NOMO-1 treated with dmso at 0.1 percent for 144 hours (cell line): Measurements from ENCODE around the gene DHRS12.

Source experiments
- DNase-seq: peaks from one replicate; lab custom pipeline; 2025; ENCODE audit not compliant: unreplicated experiment; lab: John Stamatoyannopoulos, UW

Gene DHRS12

GRCh38 chr13:51764184-51765141 lies 39.5 kb downstream of the DHRS12 start:
- no peak for DNase-seq

- no peak for DNase-seq
These were observed 40.5 kb downstream of the DHRS12 start for GRCh38 chr13:51763486-51763885.

GRCh38 chr13:51761643-51762350 lies 42.2 kb downstream of the DHRS12 start:
- DNase-seq = no peak

GRCh38 chr13:51760592-51760991 lies 43.4 kb downstream of the DHRS12 start:
- DNase-seq = no peak

GRCh38 chr13:51759240-51759639 lies 44.7 kb downstream of the DHRS12 start:
- DNase-seq = no peak

- DNase-seq = no peak
These were observed 45.3 kb downstream of the DHRS12 start for GRCh38 chr13:51758691-51759090.

GRCh38 chr13:51756651-51757050 lies 47.3 kb downstream of the DHRS12 start:
- no peak for DNase-seq

GRCh38 chr13:51747438-51748434 lies 56.2 kb downstream of the DHRS12 start:
- DNase-seq = no peak

GRCh38 chr13:51746802-51747201 lies 57.2 kb downstream of the DHRS12 start:
- no peak for DNase-seq

- DNase-seq = no peak
These were observed 58.7 kb downstream of the DHRS12 start for GRCh38 chr13:51745243-51745642.

- DNase-seq = no peak
These were observed 61.4 kb downstream of the DHRS12 start for GRCh38 chr13:51742611-51743010.

- DNase-seq = no peak
These were observed 61.9 kb downstream of the DHRS12 start for GRCh38 chr13:51742031-51742430.

GRCh38 chr13:51740698-51741097 lies 63.3 kb downstream of the DHRS12 start:
- DNase-seq = no peak

- no peak for DNase-seq
These were observed 64.8 kb downstream of the DHRS12 start for GRCh38 chr13:51739027-51739764.

GRCh38 chr13:51738226-51738905 lies 65.6 kb downstream of the DHRS12 start:
- no peak for DNase-seq

- DNase-seq = no peak
These were observed 66.4 kb downstream of the DHRS12 start for GRCh38 chr13:51737609-51738008.

- no peak for DNase-seq
These were observed 69.2 kb downstream of the DHRS12 start for GRCh38 chr13:51734786-51735185.

- DNase-seq = no peak
These were observed 70.3 kb downstream of the DHRS12 start for GRCh38 chr13:51733374-51734298.

- no peak for DNase-seq
These were observed 72.2 kb downstream of the DHRS12 start for GRCh38 chr13:51731759-51732158.
